ENCODE results near the gene ZNF77.
"Not testable (repeated sequence)": the region's sequence is repeated elsewhere in the genome, so short reads cannot be mapped to it uniquely, and the experiment has no call there.

Gene ZNF77

GRCh38 chr19:2992958-2993357 is 48.2 kb upstream of the ZNF77 start:
- ATAC-seq: no peak
- TF ChIP-seq ZC3H10 (CRISPR knock-in tag; IDR thresholded peaks at IDR 0.05): no peak
- TF ChIP-seq ARNTL (CRISPR knock-in tag; IDR thresholded peaks at IDR 0.05; ENCODE audit: borderline replicate concordance, low read depth): no peak

DNA sequence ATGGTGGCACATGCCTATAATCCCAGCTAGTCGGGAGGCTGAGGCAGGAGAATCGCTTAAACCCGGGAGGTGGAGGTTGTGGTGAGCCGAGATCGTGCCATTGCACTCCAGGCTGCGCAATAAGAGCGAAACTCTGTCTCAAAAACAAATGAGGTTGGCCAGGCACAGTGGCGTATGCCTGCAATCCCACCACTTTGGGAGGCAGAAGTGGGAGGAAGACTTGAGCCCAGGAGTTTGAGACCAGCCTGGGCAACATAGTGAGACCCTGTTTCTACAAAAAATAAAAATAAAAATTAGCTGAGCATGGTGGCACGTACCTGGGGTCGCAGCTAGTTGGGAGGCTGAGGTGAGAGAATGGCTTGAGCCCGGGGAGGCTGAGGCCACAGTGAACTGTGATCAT is 47.6 kb upstream of the ZNF77 start:
- ATAC-seq: not testable (repeated sequence)

GRCh38 chr19:2989236-2989946 is 44.6 kb upstream of the ZNF77 start:
- ATAC-seq: no peak
- TF ChIP-seq, protein P1, sequence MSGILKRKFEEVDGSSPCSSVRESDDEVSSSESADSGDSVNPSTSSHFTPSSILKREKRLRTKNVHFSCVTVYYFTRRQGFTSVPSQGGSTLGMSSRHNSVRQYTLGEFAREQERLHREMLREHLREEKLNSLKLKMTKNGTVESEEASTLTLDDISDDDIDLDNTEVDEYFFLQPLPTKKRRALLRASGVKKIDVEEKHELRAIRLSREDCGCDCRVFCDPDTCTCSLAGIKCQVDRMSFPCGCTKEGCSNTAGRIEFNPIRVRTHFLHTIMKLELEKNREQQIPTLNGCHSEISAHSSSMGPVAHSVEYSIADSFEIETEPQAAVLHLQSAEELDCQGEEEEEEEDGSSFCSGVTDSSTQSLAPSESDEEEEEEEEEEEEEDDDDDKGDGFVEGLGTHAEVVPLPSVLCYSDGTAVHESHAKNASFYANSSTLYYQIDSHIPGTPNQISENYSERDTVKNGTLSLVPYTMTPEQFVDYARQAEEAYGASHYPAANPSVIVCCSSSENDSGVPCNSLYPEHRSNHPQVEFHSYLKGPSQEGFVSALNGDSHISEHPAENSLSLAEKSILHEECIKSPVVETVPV (CRISPR knock-in tag; IDR thresholded peaks at IDR 0.05): no peak
- TF ChIP-seq ZFP30 (CRISPR knock-in tag; IDR thresholded peaks at IDR 0.05) (no peak), ZC3H10 (CRISPR knock-in tag; IDR thresholded peaks at IDR 0.05) (no peak), TCF4 (CRISPR knock-in tag; IDR thresholded peaks at IDR 0.05; ENCODE audit: borderline replicate concordance) (no peak), ESRRG (CRISPR knock-in tag; IDR thresholded peaks at IDR 0.05) (no peak), OSR1 (CRISPR knock-in tag; IDR thresholded peaks at IDR 0.05) (no peak), ZFP3 (CRISPR knock-in tag; IDR thresholded peaks at IDR 0.05) (peak; percentile 96), ZNF70 (CRISPR knock-in tag; IDR thresholded peaks at IDR 0.05) (no peak)
- TF ChIP-seq, protein P2, sequence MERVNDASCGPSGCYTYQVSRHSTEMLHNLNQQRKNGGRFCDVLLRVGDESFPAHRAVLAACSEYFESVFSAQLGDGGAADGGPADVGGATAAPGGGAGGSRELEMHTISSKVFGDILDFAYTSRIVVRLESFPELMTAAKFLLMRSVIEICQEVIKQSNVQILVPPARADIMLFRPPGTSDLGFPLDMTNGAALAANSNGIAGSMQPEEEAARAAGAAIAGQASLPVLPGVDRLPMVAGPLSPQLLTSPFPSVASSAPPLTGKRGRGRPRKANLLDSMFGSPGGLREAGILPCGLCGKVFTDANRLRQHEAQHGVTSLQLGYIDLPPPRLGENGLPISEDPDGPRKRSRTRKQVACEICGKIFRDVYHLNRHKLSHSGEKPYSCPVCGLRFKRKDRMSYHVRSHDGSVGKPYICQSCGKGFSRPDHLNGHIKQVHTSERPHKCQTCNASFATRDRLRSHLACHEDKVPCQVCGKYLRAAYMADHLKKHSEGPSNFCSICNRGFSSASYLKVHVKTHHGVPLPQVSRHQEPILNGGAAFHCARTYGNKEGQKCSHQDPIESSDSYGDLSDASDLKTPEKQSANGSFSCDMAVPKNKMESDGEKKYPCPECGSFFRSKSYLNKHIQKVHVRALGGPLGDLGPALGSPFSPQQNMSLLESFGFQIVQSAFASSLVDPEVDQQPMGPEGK (CRISPR knock-in tag; IDR thresholded peaks at IDR 0.05; ENCODE audit: borderline replicate concordance): no peak

GRCh38 chr19:2988568-2988967 is 43.8 kb upstream of the ZNF77 start:
- TF ChIP-seq ZFP3 (CRISPR knock-in tag; IDR thresholded peaks at IDR 0.05): peak; percentile 88
- TF ChIP-seq BACH2 (CRISPR knock-in tag; IDR thresholded peaks at IDR 0.05; ENCODE audit: borderline replicate concordance): no peak
- ATAC-seq: no peak

DNA sequence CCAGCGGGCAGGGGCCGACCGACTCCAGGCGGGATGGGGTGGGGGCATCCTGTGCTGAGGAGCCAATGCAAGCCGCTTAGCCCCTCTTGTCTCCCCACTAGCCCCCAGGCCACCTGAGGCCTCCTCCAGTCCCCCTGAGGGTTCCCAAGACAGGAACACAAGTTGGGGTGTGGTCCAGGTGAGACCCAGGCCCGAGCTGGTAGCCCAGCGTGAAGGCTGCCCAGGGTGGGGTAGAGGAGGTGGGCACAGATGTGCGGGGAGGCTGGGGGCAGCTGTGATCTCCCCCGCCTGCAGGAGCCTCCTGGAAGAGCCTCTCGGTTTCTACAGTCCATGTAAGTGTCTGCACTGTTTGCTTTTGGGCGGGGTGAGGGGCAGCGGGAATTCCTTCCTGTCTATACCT is 43.0 kb upstream of the ZNF77 start:
- no peak for ATAC-seq
- no peak for TF ChIP-seq ISL1 (CRISPR knock-in tag; IDR thresholded peaks at IDR 0.05)
- no peak for TF ChIP-seq TOX (CRISPR knock-in tag; IDR thresholded peaks at IDR 0.05; ENCODE audit: borderline replicate concordance)
- TF ChIP-seq ZNF8 (CRISPR knock-in tag; IDR thresholded peaks at IDR 0.05): no peak
- TF ChIP-seq, protein P2 (CRISPR knock-in tag; IDR thresholded peaks at IDR 0.05; ENCODE audit: borderline replicate concordance): no peak
- no peak for TF ChIP-seq ZNF70 (CRISPR knock-in tag; IDR thresholded peaks at IDR 0.05)
- no peak for TF ChIP-seq CSDC2 (CRISPR knock-in tag; IDR thresholded peaks at IDR 0.05)
- TF ChIP-seq ARNTL (CRISPR knock-in tag; IDR thresholded peaks at IDR 0.05; ENCODE audit: borderline replicate concordance, low read depth): no peak
- TF ChIP-seq SNAI2 (CRISPR knock-in tag; IDR thresholded peaks at IDR 0.05): no peak

DNA sequence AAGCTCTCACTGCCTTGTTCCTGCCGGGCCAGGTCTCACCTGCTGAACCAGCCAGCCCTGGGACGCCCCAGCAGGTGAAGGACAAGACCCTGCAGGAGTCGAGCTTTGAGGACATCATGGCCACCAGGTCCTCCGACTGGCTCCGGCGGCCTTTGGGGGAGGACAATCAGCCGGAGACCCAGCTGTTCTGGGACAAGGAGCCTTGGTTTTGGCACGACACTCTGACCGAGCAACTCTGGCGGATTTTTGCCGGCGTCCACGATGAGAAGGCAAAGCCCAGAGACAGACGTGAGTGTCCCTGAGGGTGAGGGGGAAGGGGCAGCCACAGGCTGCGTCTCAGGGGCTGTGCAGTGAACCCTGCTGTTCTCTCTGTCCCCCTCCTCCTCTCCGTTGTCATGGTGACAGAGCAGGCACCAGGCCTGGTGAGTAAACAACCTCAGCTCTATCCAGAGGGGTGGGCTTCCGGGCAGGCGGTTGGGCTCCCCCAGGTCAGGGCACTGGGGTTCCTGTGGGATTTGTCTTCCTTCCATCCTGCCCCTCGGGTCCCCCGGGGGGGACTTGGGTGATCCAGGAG is 42.3 kb upstream of the ZNF77 start:
- ATAC-seq: no peak
- TF ChIP-seq CSDC2 (CRISPR knock-in tag; IDR thresholded peaks at IDR 0.05): no peak
- TF ChIP-seq ISL1 (CRISPR knock-in tag; IDR thresholded peaks at IDR 0.05): no peak
- no peak for TF ChIP-seq POU6F1 (CRISPR knock-in tag; IDR thresholded peaks at IDR 0.05; ENCODE audit: borderline replicate concordance, low read depth)
- TF ChIP-seq TOX (CRISPR knock-in tag; IDR thresholded peaks at IDR 0.05; ENCODE audit: borderline replicate concordance): no peak
- TF ChIP-seq ZC3H10 (CRISPR knock-in tag; IDR thresholded peaks at IDR 0.05): no peak
- TF ChIP-seq TCF4 (CRISPR knock-in tag; IDR thresholded peaks at IDR 0.05; ENCODE audit: borderline replicate concordance): no peak
- TF ChIP-seq PPARA (CRISPR knock-in tag; IDR thresholded peaks at IDR 0.05; ENCODE audit: borderline replicate concordance): no peak
- no peak for TF ChIP-seq ZFP30 (CRISPR knock-in tag; IDR thresholded peaks at IDR 0.05)
- no peak for TF ChIP-seq ESRRG (CRISPR knock-in tag; IDR thresholded peaks at IDR 0.05)
- TF ChIP-seq CREB5 (CRISPR knock-in tag; IDR thresholded peaks at IDR 0.05; ENCODE audit: low read depth): no peak
- TF ChIP-seq ZNF565 (CRISPR knock-in tag; conservative IDR thresholded peaks at IDR 0.05; ENCODE audit: low read depth): no peak
- no peak for TF ChIP-seq ARNTL (CRISPR knock-in tag; IDR thresholded peaks at IDR 0.05; ENCODE audit: borderline replicate concordance, low read depth)
- TF ChIP-seq BACH2 (CRISPR knock-in tag; IDR thresholded peaks at IDR 0.05; ENCODE audit: borderline replicate concordance): no peak
- TF ChIP-seq, protein P2 (CRISPR knock-in tag; IDR thresholded peaks at IDR 0.05; ENCODE audit: borderline replicate concordance): no peak
- TF ChIP-seq RARB (CRISPR knock-in tag; IDR thresholded peaks at IDR 0.05): no peak

All from SK-N-SH treated with all-trans-retinoic acid at 6 μM for 48 hours (cell line).